NCI-H1694 (cell line): ENCODE measurements around the gene GOLGA1.
"Not testable (repeated sequence)": the region's sequence is repeated elsewhere in the genome, so short reads cannot be mapped to it uniquely, and the experiment has no call there.

Experiments
- DNase-seq: peaks from one replicate; lab custom pipeline; 2025; lab: John Stamatoyannopoulos, UW

GOLGA1 gene

DNA sequence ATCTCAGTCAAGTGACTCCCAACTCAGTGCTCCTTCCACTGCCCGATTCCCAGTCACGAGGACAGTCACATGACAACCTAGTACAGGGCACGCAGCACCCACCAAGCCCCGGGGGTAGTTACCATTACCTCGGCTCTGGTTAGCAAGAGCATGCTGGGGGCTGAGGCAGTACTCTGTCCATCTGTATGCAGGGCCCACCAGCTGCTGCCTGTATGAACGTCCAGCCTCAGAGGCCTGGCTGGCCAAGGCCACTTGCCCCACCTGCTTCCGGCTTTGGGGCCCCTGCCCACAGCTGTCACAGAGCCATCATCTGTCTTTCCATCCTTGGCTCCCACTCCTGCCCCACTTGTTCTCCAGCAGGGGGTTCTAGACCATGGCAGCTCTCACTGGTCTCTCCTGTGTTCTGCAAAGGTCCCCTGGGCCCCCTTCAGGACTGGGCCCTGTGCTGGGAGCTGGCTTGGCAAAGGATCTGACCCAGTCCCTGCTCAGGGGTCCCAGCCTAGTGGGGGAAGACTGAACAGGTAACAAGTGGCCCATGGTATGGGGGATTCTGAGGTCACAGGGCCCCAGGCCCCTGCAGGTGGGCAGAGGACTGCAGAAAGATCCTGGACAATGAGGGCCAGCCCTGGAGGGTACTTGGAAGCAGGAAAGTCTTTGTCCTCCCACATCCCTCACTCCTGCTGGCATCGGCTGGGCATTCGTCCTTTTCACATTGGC is 82.4 kb downstream of the GOLGA1 start:
- no peak for DNase-seq

DNA sequence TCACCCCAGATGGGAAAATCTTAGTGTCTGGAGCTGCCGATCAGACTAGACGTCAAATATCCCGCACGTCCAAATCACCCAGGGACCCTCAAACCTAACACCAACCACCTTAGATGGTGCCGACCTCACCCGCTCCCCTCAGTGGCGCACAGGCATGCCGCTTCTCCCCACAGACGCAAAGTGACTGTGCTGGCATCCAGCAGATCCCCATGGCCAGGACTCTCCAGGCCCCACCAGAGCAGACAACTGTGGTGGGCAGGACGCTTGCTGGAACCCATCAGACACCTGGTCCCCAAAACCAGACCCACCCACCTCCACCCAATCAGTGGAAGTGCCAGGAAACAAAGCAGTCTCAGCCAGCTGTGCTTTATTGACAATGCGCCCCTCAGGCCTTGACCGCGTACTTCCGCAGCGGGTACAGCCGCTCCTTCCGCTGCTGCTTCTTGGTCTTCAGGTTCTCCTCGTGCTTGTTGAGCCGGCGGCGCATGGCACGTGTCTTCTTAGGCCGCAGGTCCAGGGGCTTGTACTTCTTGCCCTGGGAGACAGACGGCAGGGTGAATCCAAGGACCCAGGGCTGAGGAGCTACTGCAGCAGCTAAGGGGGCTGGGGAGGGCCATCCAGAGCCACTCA is 83.2 kb downstream of the GOLGA1 start:
- no peak for DNase-seq

DNA sequence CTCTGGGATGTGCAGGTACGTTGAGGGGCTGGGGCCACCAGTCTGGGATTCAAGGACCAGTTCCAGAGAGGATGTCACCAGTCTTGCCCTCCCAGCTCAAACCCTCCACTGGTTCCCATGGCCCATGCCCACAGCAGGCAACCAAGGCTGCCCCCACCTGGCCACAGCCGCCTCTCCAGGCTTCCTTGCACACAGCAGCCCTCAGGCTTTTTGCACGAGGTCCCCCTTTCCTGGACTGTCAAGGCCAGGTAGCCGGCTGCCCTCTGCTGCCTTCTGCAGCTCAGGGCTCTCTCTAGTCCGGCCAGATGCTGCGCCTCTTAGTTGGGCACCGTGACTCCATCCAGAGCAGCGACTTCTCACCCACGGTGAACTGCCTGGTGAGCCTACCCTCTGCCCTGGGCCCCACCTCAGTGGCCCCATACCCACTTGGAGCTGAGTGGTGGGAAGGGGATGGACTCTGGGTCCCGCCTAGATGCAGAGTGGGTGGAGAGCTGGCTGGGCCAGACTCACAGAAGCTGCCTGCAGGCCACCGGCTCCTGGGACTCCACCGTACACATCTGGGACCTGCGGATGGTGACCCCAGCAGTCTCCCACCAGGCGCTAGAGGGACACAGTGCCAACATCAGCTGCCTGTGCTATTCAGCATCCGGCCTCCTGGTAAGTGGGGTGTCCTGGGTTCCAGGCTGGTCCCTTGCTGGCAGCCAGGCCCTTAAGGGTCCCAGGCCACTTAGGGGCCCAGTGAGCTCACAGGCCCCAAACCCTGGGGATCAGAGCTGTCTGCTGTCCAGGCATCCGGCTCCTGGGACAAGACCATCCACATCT is 84.7 kb downstream of the GOLGA1 start:
- DNase-seq: no peak

DNA sequence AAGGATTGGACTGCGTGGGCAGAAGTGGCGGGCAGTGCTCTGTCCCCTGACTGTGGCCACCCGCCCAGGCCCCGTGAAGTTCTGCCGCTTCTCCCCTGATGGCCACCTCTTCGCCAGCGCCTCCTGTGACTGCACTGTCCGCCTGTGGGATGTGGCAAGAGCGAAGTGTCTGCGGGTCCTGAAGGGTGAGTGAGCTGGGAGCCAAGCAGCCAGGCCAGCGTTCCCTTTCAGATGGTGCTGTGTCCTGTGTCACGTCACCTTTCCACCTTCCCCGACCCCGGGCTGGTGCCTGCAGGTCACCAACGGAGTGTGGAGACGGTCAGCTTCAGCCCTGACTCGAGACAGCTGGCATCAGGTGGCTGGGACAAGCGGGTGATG is 85.3 kb downstream of the GOLGA1 start:
- DNase-seq: no peak

DNA sequence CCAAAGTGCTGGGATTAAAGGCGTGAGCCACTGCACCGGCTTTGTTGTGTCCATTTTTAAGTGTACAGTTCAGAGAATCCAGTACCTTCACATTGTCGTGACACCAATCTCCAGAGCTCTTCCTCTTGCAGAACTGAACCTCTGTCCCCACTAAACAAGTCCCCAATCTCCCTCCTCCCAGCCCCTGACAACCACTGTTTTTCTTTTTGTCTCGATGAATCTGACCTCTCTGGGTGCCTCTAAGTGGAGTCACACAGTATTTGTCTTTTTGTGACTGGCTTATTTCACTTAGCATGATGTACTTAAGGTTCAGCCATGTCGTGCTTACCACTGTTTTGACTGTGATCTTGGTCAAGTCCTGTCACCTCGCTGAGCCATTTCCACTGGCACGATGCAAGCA is 86.1 kb downstream of the GOLGA1 start:
- no peak for DNase-seq

DNA sequence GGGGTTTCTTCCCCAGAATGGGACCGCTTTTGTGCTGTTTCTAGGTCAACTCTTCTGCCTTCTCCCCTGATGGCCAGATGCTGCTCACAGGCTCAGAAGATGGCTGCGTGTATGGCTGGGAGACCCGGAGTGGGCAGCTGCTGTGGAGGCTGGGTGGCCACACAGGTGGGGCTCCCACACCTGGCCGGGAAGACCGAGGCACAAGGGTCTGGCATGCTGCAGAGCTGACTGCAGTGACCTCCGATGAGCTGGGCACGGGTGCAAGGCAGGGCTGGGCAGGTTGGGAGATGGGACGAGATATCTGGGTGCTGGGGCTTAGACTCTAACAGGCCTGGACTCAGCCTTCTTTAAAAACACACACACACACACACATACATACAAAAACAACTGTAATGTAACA is 86.7 kb downstream of the GOLGA1 start:
- no peak for DNase-seq

DNA sequence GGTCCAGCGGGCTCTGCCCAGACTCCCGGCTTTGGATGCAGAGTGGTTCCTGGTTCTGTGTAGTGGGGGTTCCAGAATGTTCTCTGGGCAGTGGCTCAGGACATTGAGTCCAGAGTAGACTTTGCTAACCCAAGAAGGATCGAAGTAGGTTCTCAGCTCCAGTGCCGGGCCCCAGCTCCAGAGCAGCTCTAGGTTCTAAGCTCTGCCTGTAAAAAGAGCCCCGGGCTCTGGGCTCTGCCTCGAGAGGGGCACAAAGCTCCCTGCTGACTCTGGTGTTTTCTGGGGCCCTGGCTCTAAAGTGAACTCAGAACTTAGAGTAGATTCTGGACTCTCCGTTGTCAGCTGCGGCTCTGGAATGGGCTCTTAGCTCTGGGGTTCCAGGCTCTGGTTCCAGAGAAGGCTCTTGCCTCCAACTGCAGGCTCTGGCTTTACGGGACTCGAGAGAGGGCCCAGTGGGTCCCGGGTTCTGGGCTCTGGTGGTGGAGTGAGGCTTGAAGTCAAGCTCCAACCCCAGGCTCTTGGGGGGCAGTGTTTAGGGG is 87.2 kb downstream of the GOLGA1 start:
- no peak for DNase-seq

DNA sequence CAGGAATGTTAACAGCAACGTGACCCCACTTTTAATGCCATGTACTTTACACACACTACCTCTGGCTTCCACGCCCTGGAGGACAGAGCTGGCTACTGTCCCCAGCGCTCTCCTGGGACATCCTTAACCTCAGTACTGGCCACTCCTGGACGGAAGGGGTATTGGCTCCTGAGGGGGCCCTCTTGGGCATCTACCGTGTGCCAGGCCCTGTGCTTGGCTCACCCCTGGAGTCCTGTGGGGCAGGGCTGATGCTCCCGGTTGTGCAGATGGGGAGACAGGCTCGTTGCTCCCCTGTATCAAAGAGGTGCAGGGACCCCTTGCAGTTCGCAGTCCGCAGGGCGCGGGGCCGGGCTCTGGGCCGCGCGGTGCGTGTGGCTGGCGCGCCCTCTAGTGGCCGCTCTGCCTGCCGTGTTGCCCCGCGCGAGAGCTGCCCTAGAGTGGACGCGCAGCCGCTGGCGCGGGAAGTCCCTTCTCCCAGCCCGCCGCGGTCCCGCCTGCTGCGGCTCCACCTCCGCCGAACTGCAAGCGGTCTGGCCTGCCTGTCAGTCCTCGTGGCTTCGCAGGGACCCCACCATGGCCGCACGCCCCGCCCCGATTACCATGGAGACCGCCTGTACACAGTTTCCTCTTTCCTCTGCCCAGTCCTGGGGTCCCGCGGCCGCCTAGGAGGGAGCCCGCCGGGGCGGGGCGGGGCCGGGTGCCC is 87.9 kb downstream of the GOLGA1 start, which contains the start of gene WDR38:
Gene WDR38 (plus strand): TSS at position 632 of the 703 bp plus-strand sequence. CDS start 72 bp downstream, outside the sequence.
- DNase-seq: no peak

DNA sequence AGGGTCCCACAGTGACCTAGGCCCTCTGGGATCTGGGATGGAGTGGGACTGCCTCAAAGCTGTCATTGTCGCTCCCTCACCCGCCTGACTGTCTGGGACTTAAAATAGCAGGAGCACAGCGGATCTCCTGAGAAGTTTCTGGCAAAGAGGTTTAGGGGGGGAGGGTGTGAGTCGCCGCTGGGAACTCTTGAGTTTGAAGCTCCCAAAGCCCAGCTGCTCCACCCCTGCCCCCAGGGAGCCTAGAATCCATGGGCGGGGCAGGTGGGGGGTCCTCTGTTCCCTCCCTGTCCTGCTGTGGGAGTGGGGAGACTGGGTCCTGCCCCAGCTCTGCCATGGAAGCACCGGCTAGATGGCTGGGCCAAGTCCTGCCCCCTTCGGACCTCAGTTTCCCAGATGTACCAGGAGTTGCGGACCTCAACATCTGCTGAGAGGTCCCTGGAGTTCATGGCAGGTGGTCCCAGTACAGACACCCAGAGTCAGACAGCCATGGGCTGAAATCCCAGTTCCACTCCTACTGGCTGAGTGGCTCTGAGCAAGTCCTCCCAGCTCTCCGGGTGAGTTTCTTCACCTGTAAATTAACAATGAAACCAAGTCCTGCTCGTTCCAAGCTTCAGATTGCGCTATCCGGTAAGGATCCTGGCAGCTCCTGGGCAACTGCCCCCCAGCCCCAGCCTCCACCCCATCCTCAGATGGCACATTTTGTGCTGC is 88.6 kb downstream of the GOLGA1 start:
- DNase-seq: no peak

DNA sequence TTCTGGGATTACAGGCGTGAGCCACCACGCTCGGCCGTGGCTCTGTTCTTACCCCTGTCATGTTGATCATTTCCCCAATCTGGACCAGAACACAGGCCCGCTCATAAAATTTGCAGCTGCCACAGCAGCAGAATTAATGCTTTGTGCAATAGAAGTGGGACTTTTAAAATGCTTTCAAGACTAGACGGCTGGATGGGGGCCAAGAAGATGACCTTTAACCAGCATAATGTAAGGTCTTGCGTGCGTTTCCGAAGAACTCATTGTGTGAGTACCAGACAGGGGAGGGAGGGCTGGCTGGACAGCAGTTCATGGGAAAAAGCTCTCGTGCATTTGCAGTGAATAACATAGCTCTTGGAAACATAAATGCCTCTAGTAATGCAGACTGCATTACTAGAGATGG is 91.1 kb downstream of the GOLGA1 start:
- DNase-seq: no peak

DNA sequence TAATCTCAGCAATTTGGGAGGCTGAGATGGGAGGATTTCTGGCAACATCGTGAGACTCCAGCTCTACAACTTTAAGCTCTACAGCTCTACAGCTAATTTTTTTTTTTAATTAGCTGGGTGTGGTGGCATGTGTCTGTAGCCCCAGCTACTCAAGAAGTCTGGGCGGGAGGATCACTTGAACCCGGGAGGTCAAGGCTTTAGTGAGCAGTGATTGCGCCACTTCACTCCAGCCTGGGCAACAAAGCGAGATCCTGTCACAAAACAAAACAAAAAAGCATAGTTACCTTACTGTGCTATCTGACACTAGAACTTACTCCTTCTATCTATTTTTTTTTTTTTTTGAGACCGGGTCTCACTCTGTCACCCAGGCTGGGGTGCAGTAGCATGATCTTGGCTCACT is 93.9 kb downstream of the GOLGA1 start:
- DNase-seq: no peak

DNA sequence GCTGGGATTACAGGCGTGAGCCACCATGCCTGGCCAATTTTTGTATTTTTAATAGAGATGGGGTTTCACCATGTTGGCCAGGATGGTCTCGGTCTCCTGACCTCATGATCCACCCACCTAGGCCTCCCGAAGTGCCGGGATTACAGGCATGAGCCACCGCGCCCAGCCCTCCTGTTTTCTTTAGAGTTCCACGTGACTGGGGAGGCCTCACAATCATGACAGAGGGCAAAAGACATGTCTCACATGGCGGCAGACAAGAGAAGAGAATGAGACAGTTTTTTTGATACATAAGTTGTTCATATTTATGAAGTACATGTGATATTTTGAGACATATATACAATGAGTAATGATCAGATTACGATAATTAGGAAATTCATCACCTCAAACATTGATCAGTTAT is 94.4 kb downstream of the GOLGA1 start:
- DNase-seq: not testable (repeated sequence)

DNA sequence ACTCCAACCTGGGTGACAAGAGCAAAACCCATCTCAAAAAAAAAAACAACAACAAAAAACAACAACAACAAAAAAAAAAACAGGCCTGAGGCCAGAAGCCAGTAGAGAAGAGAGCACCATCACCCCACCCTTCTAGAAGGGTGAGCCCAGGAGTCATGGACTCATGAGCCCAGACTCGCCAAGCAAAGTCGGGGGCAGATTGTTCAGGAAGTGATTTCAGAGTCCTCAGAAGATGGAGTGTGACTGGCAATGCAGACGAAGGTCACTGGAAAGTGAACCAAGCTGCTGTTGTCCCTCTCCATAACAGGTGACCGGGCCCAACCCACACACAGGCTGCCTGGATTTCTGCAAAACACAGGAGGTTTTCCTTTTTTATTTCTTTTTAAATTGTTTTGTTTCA is 96.6 kb downstream of the GOLGA1 start:
- no peak for DNase-seq

DNA sequence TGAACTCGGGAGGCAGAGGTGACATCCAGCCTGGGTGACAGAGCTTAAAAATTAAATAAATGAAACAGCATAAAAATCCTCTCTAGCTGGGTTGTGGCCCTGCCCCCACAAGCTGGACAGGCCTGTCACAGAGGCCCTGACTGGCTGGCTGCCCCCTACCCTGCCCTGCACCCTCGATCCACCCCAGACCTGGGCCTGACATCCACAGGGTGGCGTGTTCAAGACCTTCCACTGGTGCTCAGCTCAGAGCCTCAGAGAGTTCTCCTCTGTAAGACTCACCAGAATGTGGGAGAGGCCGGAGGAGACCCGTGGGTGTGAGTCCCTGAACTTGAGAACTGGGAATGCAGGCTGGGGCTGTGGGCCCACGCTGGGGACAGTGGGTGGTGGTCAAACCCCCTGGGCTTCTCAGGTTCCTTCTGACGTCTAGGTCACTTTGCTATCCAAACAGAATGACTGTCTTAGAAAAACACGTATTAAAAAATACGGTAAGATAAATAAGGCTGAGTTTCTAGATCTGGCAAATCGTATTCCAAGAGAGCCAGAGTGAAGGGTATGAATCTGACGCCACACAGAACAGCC is 97.3 kb downstream of the GOLGA1 start:
- no peak for DNase-seq

DNA sequence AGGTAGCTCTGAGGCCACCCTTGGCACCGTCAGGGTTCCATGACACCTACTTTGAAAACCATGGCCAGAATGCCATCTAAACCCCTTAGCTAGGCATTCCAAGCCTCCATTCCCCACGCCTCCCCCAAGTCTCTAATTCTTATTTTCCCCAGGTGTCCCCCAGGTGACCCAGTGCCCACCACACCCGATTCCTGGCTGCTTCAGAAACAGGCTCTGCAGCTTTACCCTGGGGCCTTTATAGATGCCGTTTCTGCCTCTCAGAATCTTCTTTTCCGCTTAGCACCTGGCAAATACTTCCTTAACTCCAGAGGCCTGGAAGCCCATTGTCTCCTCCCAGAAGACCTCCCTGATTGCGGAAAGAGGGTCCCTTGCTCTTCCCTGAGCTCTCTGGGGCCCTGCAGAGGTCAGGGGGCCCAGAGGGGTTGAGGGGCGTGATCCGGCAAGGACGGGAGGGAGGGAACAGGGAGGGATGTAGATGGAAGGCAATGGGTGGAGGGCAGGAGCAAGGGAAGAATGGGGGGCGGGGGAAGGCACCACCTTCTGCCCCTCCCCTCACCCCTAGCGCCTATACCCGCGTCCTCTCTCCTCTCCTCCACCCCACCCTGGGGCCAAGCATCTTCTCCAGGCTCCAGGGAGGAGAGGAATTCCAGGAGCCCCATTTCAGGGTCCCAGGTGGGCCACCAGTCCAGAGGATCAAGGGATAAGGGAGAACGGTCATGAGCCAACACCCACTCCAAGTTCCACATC is 99.6 kb downstream of the GOLGA1 start:
- DNase-seq: no peak

DNA sequence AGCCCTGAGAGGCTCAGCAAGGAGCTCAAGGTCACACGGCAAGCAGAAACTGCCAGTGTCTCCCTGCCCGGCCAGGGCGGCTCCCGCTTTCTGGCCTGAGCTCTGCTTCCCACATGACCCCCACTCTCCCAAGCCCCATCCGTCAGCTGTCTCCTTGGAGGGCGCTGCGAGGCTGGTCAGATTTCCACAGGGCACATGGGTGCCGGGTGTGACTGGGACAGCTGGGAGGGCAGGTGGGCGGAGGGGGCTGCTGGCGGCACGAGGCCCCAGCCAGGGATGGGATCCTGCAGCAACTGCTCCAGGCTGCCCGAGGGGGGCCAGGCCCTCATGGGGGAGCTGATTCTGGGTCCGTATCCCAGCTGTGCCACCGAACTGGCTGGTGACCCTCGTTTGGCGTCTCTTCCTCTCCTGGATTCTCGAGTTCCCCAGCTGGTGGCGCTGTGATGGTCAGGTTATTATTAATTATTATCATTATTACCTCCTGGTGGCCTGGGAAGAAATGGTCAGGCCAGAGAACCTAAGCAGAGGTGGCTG is 100.5 kb downstream of the GOLGA1 start:
- no peak for DNase-seq

DNA sequence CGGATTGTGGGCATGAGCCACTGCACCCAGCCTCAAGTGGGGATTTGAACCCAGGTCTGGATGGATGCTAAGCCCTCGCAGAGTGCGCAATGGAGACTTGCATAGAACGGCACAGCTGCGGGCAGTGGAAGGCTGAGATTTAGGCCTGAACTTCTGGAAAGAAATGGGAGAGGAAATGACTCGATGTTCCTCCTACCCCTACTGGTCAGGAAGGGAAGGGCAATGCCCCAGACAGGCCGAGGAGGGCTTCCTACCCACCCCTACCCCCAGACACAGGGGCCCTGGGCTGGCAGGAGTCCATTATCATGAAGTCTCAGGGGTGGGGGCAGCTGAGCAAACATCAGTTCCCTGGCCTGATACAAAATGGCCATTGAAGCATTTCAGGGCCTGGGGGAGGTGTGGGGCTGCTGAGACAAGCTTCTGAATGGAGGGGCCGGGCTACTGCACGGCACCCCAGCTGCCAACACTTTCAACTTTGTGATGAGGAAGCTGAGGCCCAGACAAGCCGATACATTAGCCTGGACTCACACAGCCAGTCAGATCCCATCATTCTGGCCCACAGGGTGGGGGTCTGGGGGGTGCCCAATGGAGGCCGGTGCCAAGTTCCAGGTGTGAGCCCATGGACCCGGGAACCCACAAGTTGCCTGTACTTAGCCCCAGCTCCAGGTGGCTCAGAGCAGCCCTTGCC is 101.1 kb downstream of the GOLGA1 start:
- no peak for DNase-seq

DNA sequence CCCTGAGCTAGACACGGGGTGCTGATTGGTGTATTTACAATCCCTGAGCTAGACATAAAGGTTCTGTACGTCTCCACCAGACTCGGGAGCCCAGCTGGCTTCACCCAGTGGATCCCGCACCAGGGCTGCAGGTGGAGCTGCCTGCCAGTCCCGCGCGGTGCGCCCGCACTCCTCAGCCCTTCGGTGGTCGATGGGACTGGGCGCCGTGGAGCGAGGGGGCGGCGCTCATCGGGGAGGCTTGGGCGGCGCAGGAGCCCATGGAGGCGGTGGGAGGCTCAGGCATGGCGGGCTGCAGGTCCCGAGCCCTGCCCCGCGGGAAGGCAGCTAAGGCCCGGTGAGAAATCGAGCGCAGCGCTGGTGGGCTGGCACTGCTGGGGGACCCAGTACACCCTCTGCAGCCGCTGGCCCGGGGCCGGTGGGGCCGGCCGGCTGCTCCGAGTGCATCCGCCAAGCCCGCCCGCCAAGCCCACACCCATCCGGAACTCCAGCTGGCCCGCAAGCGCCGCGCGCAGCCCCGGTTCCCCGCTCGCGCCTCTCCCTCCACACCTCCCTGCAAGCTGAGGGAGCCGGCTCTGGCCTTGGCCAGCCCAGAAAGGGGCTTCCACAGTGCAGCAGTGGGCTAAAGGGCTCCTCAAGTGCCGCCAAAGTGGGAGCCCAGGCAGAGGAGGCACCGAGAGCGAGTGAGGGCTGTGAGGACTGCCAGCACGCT is 102.2 kb downstream of the GOLGA1 start:
- not testable (repeated sequence) for DNase-seq

DNA sequence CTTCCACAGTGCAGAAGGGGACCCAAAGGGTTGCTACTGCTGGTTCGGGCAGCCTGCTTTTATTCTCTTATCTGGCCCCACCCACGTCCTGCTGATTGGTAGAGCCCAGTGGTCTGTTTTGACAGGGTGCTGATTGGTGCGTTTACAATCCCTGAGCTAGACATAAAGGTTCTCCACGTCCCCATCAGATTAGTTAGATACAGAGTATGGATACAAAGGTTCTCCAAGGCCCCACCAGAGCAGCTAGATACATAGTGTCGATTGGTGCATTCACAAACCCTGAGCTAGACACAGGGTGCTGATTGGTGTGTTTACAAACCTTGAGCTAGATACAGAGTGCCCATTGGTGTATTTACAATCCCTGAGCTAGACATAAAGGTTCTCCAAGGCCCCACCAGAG is 102.8 kb downstream of the GOLGA1 start:
- DNase-seq: not testable (repeated sequence)
